Measurements from ENCODE around the gene CD99.

- TF ChIP-seq CBFB (CRISPR knock-in tag; IDR thresholded peaks at IDR 0.05; ENCODE audit: low read depth) (no peak), CTCF (IDR thresholded peaks at IDR 0.05) (no peak), ZNF425 (CRISPR knock-in tag; conservative IDR thresholded peaks at IDR 0.05) (no peak)
Observed at GRCh38 chrX:2712890-2713840, 22.1 kb downstream of the CD99 start.

All from WTC11 (cell line).